Measurements from ENCODE around the gene DNAH10. TPM values are rescaled to one million over a fixed set of nuclear protein-coding genes. Genes with fewer than 3 reads are reported as not detected.

The DNAH10 gene
- total RNA-seq, 1 experiment from 2014 or later: not detected

GRCh38 chr12:123886931-123887582, 125.0 kb downstream of the DNAH10 start:
- Histone ChIP-seq H3F3A (ENCODE audit: insufficient read depth, low read depth) (no peaks in the 10 kb centered on the region), H3K36me3 (ENCODE audit: low read depth) (no peaks in the 10 kb centered on the region), H3K79me2 (ENCODE audit: low read depth) (no peaks in the 10 kb centered on the region), H3K27me3 (ENCODE audit: insufficient read depth, low read depth) (peaks cover 95% of the 10 kb centered on the region), H3K9me3 (ENCODE audit: insufficient read depth, low read depth) (no peaks in the 10 kb centered on the region), H3K9me2 (ENCODE audit: insufficient read depth) (no peaks in the 10 kb centered on the region), H3K4me1 (replicated peaks; ENCODE audit: insufficient read depth) (no peaks in the 10 kb centered on the region), H3K4me3 (no peak overlapping the region), H3K4me2 (no peak overlapping the region), H3K27ac (no peak overlapping the region), H4K20me1 (ENCODE audit: insufficient read depth) (no peaks in the 10 kb centered on the region), H2AFZ (no peak overlapping the region)
- DNase-seq: no peak
- POLR2A ChIA-PET (ENCODE audit: unreplicated experiment): no interaction called here
- intact Hi-C loops (cut with micrococcal nuclease; ENCODE audit: unreplicated experiment): no loop called here
- TF ChIP-seq CTCF (conservative IDR thresholded peaks at IDR 0.05) (no peak), EZH2 (IDR thresholded peaks at IDR 0.05; ENCODE audit: low read depth) (no peak)
- CTCF ChIA-PET: no interaction called here
- BruUV-seq (replicated peaks): no TSS peak

- intact Hi-C loops (cut with micrococcal nuclease; ENCODE audit: unreplicated experiment): no loop called here
- Histone ChIP-seq H3K27ac (no peak overlapping the region), H4K20me1 (ENCODE audit: insufficient read depth) (no peaks in the 10 kb centered on the region), H3F3A (ENCODE audit: insufficient read depth, low read depth) (no peaks in the 10 kb centered on the region), H3K4me1 (replicated peaks; ENCODE audit: insufficient read depth) (no peaks in the 10 kb centered on the region), H3K27me3 (ENCODE audit: insufficient read depth, low read depth) (peaks cover 95% of the 10 kb centered on the region), H2AFZ (no peak overlapping the region), H3K9me2 (ENCODE audit: insufficient read depth) (no peaks in the 10 kb centered on the region), H3K36me3 (ENCODE audit: low read depth) (no peaks in the 10 kb centered on the region), H3K79me2 (ENCODE audit: low read depth) (no peaks in the 10 kb centered on the region), H3K4me2 (no peak overlapping the region), H3K9me3 (ENCODE audit: insufficient read depth, low read depth) (no peaks in the 10 kb centered on the region), H3K4me3 (no peak overlapping the region)
- ChIA-PET CTCF (no interaction called here), POLR2A (ENCODE audit: unreplicated experiment) (no interaction called here)
- DNase-seq: no peak
- BruUV-seq (replicated peaks): no TSS peak
- no peak for TF ChIP-seq CTCF (conservative IDR thresholded peaks at IDR 0.05)
- no peak for TF ChIP-seq EZH2 (IDR thresholded peaks at IDR 0.05; ENCODE audit: low read depth)
Measured at GRCh38 chr12:123888989-123889388, 126.9 kb downstream of the DNAH10 start.

GRCh38 chr12:123889848-123890535, 127.9 kb downstream of the DNAH10 start:
- DNase-seq: no peak
- Histone ChIP-seq H3K9me2 (ENCODE audit: insufficient read depth) (no peaks in the 10 kb centered on the region), H3K9me3 (ENCODE audit: insufficient read depth, low read depth) (no peaks in the 10 kb centered on the region), H3K4me1 (replicated peaks; ENCODE audit: insufficient read depth) (no peaks in the 10 kb centered on the region), H3K27ac (no peak overlapping the region), H3F3A (ENCODE audit: insufficient read depth, low read depth) (no peaks in the 10 kb centered on the region), H3K4me3 (no peak overlapping the region), H3K79me2 (ENCODE audit: low read depth) (no peaks in the 10 kb centered on the region), H2AFZ (no peak overlapping the region), H4K20me1 (ENCODE audit: insufficient read depth) (no peaks in the 10 kb centered on the region), H3K4me2 (no peak overlapping the region), H3K36me3 (ENCODE audit: low read depth) (no peaks in the 10 kb centered on the region), H3K27me3 (ENCODE audit: insufficient read depth, low read depth) (peaks cover 95% of the 10 kb centered on the region)
- intact Hi-C loops (cut with micrococcal nuclease; ENCODE audit: unreplicated experiment): no loop called here
- no TSS peak for BruUV-seq (replicated peaks)
- TF ChIP-seq CTCF (conservative IDR thresholded peaks at IDR 0.05): no peak
- TF ChIP-seq EZH2 (IDR thresholded peaks at IDR 0.05; ENCODE audit: low read depth): no peak
- ChIA-PET CTCF (interaction anchor here (0.5 kb wide), 1 partner anchor 1441 kb away, joined by 3 read pairs; no protein-coding TSS in a partner anchor), POLR2A (ENCODE audit: unreplicated experiment) (no interaction called here)
